ENCODE results near the gene VSTM2B. TPM values are rescaled to one million over a fixed set of nuclear protein-coding genes. Genes with fewer than 3 reads are reported as not detected.

Gene VSTM2B
- total RNA-seq, 4 donors from 2014 or later: not detected

GRCh38 chr19:29612121-29612520 is 86.3 kb downstream of the VSTM2B start:
- DNase-seq: no peak
- Histone ChIP-seq H3K4me3 (no peak overlapping the region), H3K27me3 (no peaks in the 10 kb centered on the region), H3K27ac (no peak overlapping the region), H3K9me3 (no peaks in the 10 kb centered on the region), H3K36me3 (peaks cover 0 to 27% (median 12%) of the 10 kb centered on the region in 4 donors), H3K4me1 (peaks cover 0 to 5% (median 1%) of the 10 kb centered on the region in 4 donors)
- TF ChIP-seq POLR2AphosphoS5 (IDR thresholded peaks at IDR 0.05) (no peak), EP300 (IDR thresholded peaks at IDR 0.05; ENCODE audit: low read depth) (no peak), CTCF (IDR thresholded peaks at IDR 0.05) (no peak), POLR2A (IDR thresholded peaks at IDR 0.05) (no peak)
- intact Hi-C loops (cut with DNase I; ENCODE audit: low total_unique reads): no loop called here
- in situ Hi-C loops (cut with MboI; ENCODE audit: low pct_ligation_motif_present in 1 of 4, low pct_unique_long_range_greater_than_20kb in 1 of 4, low sequenced_read_pairs in 3 of 4): loop anchor here in 2 of 4 donors (25.0 kb wide), 2 partner anchors 100 to 225 kb away; partner anchors contain the start of gene C19orf12 (in 1 of the 2)
- WGBS, 2 donors (ENCODE audit: low coverage in 1 of 2): 93% methylated on average over 9 of the region's 9 CpGs; no CpG with 5 or more reads in 1 of the 2 donors

- 90 to 100% methylated on average over 7 to 21 of the region's 21 CpGs for WGBS, 2 donors (ENCODE audit: low coverage in 1 of 2)
- in situ Hi-C loops (cut with MboI; ENCODE audit: low pct_ligation_motif_present in 1 of 4, low pct_unique_long_range_greater_than_20kb in 1 of 4, low sequenced_read_pairs in 3 of 4): loop anchor here in 2 of 4 donors (25.0 kb wide), 2 partner anchors 99 to 224 kb away; partner anchors contain the start of gene C19orf12 (in 1 of the 2)
- no peak overlapping the region for H3K27ac ChIP-seq
- no peaks in the 10 kb centered on the region for H3K27me3 ChIP-seq
- no peaks in the 10 kb centered on the region for H3K9me3 ChIP-seq
- intact Hi-C loops (cut with DNase I; ENCODE audit: low total_unique reads): no loop called here
- no peaks in the 10 kb centered on the region for H3K4me1 ChIP-seq
- no peak overlapping the region for H3K4me3 ChIP-seq
- no peak for DNase-seq
- no peak for TF ChIP-seq CTCF (IDR thresholded peaks at IDR 0.05)
- H3K36me3 ChIP-seq: peaks cover 0 to 27% (median 12%) of the 10 kb centered on the region in 4 donors
Observed at GRCh38 chr19:29612801-29613595, 87.2 kb downstream of the VSTM2B start.

- H3K27ac ChIP-seq: no peak overlapping the region
- no peak for TF ChIP-seq POLR2A (IDR thresholded peaks at IDR 0.05)
- TF ChIP-seq EP300 (IDR thresholded peaks at IDR 0.05; ENCODE audit: low read depth): no peak
- TF ChIP-seq POLR2AphosphoS5 (IDR thresholded peaks at IDR 0.05): no peak
- no peak for TF ChIP-seq CTCF (IDR thresholded peaks at IDR 0.05)
- peaks cover 0 to 25% (median 11%) of the 10 kb centered on the region in 4 donors for H3K36me3 ChIP-seq
- intact Hi-C loops (cut with DNase I; ENCODE audit: low total_unique reads) (no loop called here), in situ Hi-C loops (cut with MboI; ENCODE audit: low pct_ligation_motif_present in 1 of 4, low pct_unique_long_range_greater_than_20kb in 1 of 4, low sequenced_read_pairs in 3 of 4) (loop anchor here in 2 of 4 donors (25.0 kb wide), 2 partner anchors 98 to 223 kb away; partner anchors contain the start of gene C19orf12 (in 1 of the 2))
- DNase-seq: no peak
- WGBS, 2 donors (ENCODE audit: low coverage in 1 of 2): 84% methylated on average over 6 of the region's 7 CpGs; no CpG with 5 or more reads in 1 of the 2 donors
- no peaks in the 10 kb centered on the region for H3K9me3 ChIP-seq
- H3K4me1 ChIP-seq: no peaks in the 10 kb centered on the region
- no peaks in the 10 kb centered on the region for H3K27me3 ChIP-seq
- H3K4me3 ChIP-seq: no peak overlapping the region
Observed at GRCh38 chr19:29614046-29614445, 88.3 kb downstream of the VSTM2B start.

Other genes starting within 250 kb of the VSTM2B start
- gene POP4, start 80.3 kb downstream of the VSTM2B start, total RNA-seq: 10 to 100 TPM in 3 of 4 donors, 1 to 10 TPM in 1; 6.4 to 59.7 (median 38.7) TPM
- gene PLEKHF1, start 139.5 kb downstream of the VSTM2B start, total RNA-seq: 10 to 100 TPM in 3 of 4 donors, 1 to 10 TPM in 1; 8.6 to 38.8 (median 14.2) TPM
- 10 to 100 TPM; 13.9 to 33.3 (median 21.4) TPM for gene C19orf12, start 189.3 kb downstream of the VSTM2B start, total RNA-seq